Right lung (tissue), 5 donors: ENCODE data around the gene ALDH3A2. TPM values are rescaled to one million over a fixed set of nuclear protein-coding genes. Genes with fewer than 3 reads are reported as not detected.

Source experiments
- DNase-seq, 2 donors: peaks; one replicate each; pipeline ENCODE4 v3.0.0-alpha.2; 2013
- polyA plus RNA-seq, 5 donors: library from polyadenylated mRNA; unstranded; fragments of 120-200 nt; gene quantifications; one replicate each; pipeline versions ENCODE4 v1.2.1 to v1.2.3, GENCODE V29; 2013; ENCODE audit warnings: inconsistent platforms in 1 of 5, low replicate concordance in 1 of 5; ENCODE audit not compliant: insufficient read length in 5 of 5, insufficient read depth in 1 of 5

ALDH3A2 gene
- polyA plus RNA-seq, 5 donors, result 48.4 to 81.1 (median 69.8) TPM

DNA sequence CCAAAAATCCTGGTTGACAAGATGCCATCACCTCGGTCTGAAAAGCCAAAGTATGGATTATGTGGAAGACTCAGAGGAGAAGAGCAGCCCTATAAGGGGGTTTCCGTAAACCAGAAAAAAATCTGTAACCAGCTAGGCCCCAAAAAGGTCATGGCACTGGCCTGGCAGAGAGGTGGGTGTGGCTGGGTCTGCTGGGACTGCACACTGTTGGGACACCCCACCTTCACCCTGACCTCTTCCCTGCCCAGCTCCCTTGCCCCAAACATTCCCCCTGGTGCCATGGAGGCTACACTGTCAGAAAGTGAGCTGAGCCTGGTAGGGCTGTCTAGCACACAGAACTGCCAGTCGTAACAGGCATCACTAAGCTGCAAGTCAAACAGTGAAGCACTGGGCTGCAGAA is 61.3 kb downstream of the ALDH3A2 start:
- DNase-seq, result no peak

GRCh38 chr17:19712436-19713004 is 64.0 kb downstream of the ALDH3A2 start:
- DNase-seq, result no peak

GRCh38 chr17:19713462-19713861 is 64.9 kb downstream of the ALDH3A2 start:
- DNase-seq, result no peak

- DNase-seq, result no peak
Observed at GRCh38 chr17:19713901-19714361, 65.4 kb downstream of the ALDH3A2 start.

- DNase-seq, result no peak
Observed at GRCh38 chr17:19714542-19715411, 66.2 kb downstream of the ALDH3A2 start.

- DNase-seq, result no peak
Observed at GRCh38 chr17:19716108-19717030, 67.8 kb downstream of the ALDH3A2 start, which contains the start of gene SLC47A2. Gene SLC47A2 (minus strand): TSS chr17:19716584. CDS start chr17:19716555, 29 bp downstream.

GRCh38 chr17:19717031-19717360 is 68.4 kb downstream of the ALDH3A2 start:
- no peak for DNase-seq

GRCh38 chr17:19717411-19717908 is 68.9 kb downstream of the ALDH3A2 start:
- DNase-seq, result no peak

DNA sequence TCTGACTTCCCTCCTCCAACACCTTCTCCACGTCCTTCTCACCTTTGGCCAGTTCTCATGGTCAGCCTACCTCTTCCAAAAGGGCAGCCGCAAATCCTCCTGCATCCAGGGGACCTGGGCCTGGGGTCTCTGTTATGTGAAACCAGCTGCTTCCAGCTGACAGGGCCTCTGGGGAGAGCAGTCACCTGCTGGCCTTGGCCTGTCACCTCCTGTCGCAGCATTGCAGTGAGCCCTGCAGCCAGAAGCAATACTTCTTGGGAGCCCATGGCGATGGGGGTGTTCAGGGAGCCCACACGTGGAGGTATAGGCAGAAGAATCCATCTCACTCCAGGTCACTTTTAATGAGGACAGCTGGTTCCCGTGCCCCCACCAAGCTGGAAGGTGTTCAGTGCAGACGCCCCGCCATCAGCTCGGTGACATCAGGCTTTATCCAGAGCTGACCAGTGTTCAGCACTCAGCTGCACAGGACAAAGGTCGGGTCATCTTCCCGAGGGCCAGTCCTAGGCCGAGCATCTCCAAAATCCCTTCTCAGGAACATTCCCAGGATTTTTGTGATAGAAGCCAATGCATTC is 69.6 kb downstream of the ALDH3A2 start:
- DNase-seq, result no peak

- DNase-seq, result no peak
Observed at GRCh38 chr17:19718613-19719354, 70.2 kb downstream of the ALDH3A2 start.

GRCh38 chr17:19719355-19720209 is 71.0 kb downstream of the ALDH3A2 start:
- DNase-seq, result no peak

DNA sequence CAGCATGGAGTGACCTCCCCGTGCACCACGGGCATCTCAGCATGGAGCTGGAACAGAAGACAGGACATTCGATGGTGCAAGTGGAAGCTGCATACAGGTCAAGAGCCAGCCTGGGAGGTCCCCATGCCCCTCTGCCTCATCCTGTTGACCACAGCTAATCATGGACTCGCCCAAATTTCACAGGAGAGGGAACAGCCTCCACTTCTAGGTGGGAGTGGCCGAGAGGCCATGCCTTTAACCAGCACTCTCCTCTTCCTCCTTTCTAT is 71.6 kb downstream of the ALDH3A2 start:
- no peak for DNase-seq

DNA sequence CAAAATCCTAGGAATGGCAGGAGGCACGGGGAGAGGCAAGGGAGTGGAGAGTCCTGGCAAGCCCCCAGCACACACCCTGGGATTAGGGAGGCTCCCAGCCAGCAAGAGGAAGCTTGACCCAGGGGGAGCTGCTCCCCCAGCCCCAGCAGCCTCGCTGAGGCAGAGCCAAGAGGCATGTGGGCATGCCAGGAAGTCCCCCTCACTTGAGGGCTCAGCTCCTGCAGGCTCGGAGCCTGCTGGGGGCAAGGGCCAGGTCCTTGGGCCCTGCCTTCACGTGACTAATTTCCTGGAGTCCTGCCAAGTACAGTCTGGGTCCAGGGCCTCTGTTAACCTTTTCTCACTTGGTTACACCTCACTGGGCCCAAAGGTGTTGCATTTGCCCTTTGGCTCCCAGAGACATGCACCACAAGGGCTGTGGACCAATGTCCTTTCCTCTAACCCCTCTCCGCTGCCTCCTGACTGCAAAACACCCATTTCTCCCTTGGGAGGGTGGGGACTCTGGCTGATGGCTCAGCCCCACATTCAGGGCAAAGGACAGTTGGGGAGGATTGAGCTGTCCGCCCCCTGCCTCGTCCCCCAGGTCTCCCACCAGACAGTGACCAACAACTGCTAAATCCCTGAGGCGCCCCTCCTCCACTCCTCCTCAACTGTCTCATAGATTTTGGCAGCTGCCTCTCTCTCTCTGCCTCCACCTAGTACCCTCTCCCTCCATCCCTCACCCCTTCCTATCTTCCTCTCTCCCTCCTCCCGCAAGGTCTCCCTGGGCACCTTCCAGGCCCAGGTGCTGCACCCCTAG is 72.3 kb downstream of the ALDH3A2 start:
- no peak for DNase-seq

DNA sequence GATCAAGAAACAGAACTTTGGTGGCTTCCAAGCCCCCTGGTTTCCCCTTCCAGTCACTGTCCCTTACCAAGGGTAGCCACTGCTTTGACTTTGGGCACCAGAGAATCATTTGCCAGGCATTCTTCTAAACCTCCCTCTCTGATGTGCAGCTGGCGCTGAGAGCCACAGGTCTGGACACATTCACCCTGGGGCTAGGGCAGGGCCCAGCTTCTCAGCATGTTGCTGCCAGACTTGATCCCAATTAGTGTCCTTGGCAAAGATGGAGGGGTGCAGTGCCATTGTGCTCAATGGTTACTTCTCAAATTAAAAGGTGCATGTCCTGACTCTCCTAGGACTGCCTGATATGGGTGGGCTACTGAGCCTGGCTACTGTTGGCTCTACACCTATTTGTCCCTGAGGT is 75.4 kb downstream of the ALDH3A2 start:
- no peak for DNase-seq

- no peak for DNase-seq
Observed at GRCh38 chr17:19724501-19725420, 76.2 kb downstream of the ALDH3A2 start.

DNA sequence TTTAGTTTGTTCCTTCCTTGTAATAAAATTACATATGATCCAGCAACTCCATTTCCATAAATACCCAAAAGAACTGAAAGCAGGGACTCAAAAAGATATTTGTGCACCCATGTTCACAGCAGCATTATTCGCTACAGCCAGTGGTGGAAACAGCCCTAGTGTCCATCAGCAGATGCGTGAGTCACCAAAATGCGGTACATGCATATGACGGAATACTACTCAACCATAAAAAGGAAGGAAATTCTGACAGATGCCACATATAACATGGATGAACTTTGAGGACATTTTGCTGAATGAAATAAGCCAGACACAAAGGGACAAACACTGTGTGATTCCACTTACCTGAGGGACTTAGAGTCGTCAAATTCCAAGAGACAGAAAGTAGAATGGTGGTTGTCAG is 76.9 kb downstream of the ALDH3A2 start:
- no peak for DNase-seq

- DNase-seq, result no peak
Observed at GRCh38 chr17:19726631-19727376, 78.3 kb downstream of the ALDH3A2 start.
